Neutrophil (primary cell): ENCODE measurements around the gene GFM1.

Source experiments
- H3K27ac ChIP-seq: fragments of 200-600 bp; sonication (generic); 2 replicates; pipeline ENCODE4 v1.5.1; 2016; ENCODE audit warnings: mild to moderate bottlenecking, moderate library complexity
- H3K27me3 ChIP-seq: fragments of 200-600 bp; sonication (generic); 2 replicates; pipeline ENCODE4 v1.6.0; 2016; ENCODE audit warnings: mild to moderate bottlenecking
- H3K36me3 ChIP-seq: fragments of 200-600 bp; sonication (generic); 2 replicates; pipeline ENCODE4 v1.5.1; 2017
- H3K4me1 ChIP-seq, 2 experiments: fragments of 200-600 bp in 1 of 2; sonication (generic) in 1 of 2; 1 replicate in 1 of 2; 2 replicates in 1 of 2; pipeline versions ENCODE4 v1.5.1 to v1.6.1; 2013 to 2016; ENCODE audit warnings: low read depth in 1 of 2, low read length in 1 of 2, mild to moderate bottlenecking in 1 of 2, moderate library complexity in 1 of 2; ENCODE audit not compliant: control insufficient read depth in 1 of 2, insufficient read depth in 1 of 2
- H3K4me3 ChIP-seq, 2 experiments: fragments of 200-600 bp in 1 of 2; sonication (generic) in 1 of 2; 1 replicate in 1 of 2; 2 replicates in 1 of 2; pipeline ENCODE4 v1.5.1; 2013 to 2016; ENCODE audit warnings: low read depth in 1 of 2, low read length in 1 of 2, mild to moderate bottlenecking in 1 of 2, moderate library complexity in 1 of 2
- H3K9me3 ChIP-seq: fragments of 200-600 bp; sonication (generic); 2 replicates; pipeline ENCODE4 v1.5.1; 2016
- CTCF ChIP-seq: fragments of 200-600 bp; sonication (generic); IDR thresholded peaks from 2 replicates; pipeline ENCODE4 v1.5.1; 2016; ENCODE audit warnings: antibody characterized with exemption

The GFM1 gene

DNA sequence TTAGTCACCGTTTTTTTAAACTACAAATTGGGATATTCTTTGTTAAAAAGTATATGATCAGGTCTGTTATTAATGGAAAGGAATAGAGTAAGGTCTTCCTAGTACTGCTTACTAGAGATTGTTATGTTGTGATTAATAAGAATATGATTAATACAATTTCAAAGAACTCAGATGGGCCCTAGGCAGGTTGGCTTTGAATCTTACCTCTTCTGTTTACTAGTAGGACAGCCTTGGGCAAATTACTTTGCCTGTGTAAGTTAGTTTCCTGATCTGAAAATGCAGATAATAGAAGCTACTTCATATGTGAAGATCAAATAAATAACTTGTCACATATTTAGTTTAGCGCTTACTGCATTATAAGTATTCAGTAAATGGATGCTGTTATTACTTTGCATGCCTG, 6.9 kb downstream of the GFM1 start:
- H3K4me3 ChIP-seq, result no peak overlapping the region
- TF ChIP-seq CTCF, result no peak
- no peaks in the 10 kb centered on the region for H3K27me3 ChIP-seq
- no peaks in the 10 kb centered on the region for H3K4me1 ChIP-seq
- no peaks in the 10 kb centered on the region for H3K9me3 ChIP-seq
- H3K27ac ChIP-seq, result no peak overlapping the region
- peaks cover 45% of the 10 kb centered on the region for H3K36me3 ChIP-seq

GRCh38 chr3:158652463-158652862, 8.1 kb downstream of the GFM1 start:
- Histone ChIP-seq H3K4me3 (no peak overlapping the region), H3K36me3 (peaks cover 52% of the 10 kb centered on the region), H3K27ac (no peak overlapping the region), H3K4me1 (no peaks in the 10 kb centered on the region), H3K9me3 (no peaks in the 10 kb centered on the region), H3K27me3 (no peaks in the 10 kb centered on the region)
- no peak for TF ChIP-seq CTCF

DNA sequence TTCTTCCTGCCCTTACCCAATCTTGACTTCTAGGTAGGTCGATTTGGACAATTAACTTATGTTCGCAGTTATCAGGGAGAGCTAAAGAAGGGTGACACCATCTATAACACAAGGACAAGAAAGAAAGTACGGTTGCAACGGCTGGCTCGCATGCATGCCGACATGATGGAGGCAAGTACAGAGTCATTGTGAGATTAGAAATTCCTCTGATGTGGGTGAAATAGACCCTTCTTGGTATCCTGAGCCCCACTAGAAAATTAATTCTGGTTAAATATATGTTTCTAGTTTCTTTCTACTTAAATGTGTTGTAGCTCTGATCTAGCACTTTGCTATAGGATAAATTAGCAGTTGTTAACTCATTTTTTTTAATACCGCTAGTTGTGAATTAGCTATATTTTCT, 14.6 kb downstream of the GFM1 start:
- no peak overlapping the region for H3K4me3 ChIP-seq
- no peak for TF ChIP-seq CTCF
- no peaks in the 10 kb centered on the region for H3K27me3 ChIP-seq
- no peaks in the 10 kb centered on the region for H3K4me1 ChIP-seq
- peaks cover 54% of the 10 kb centered on the region for H3K36me3 ChIP-seq
- no peaks in the 10 kb centered on the region for H3K9me3 ChIP-seq
- H3K27ac ChIP-seq, result no peak overlapping the region

DNA sequence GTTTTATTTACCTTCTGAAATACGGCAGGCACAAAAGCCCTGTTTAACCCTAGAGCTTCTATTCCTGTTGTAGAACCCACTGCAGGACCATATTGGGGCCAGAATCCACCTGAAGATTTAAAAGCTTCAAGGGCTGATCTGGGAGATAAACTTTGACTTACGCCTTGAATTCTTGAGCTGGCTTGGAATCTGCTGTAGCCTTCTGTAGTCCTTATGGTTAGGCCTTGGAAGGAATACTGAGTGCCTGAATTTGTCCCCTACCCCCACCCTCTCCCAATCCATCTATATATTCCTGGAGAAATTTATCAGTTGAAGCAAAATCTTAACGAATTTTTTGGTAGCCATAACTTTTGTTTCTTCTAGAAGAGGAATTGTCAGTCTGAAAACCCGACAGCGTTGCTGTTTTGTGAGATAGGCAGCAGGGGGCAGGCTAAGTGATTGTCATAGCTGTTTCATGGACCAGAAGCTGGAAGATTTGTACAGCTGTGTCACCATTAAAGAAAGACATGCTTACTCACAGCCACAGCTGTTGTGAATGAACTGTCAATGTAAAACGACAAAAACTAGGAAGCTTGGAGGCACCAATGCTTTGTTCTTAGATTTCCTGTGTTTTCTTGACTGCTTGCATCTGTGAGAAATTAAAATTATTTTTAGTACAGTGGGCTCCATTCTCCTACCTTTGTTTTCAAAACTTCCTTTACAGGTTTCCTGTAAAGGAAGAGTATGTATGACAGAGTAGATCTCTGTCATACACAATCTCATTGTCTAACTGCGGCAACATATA, 15.3 kb downstream of the GFM1 start:
- TF ChIP-seq CTCF, result peak; percentile 76
- Histone ChIP-seq H3K27me3 (no peaks in the 10 kb centered on the region), H3K9me3 (no peaks in the 10 kb centered on the region), H3K36me3 (peaks cover 56% of the 10 kb centered on the region), H3K4me1 (no peaks in the 10 kb centered on the region), H3K27ac (no peak overlapping the region), H3K4me3 (no peak overlapping the region)

DNA sequence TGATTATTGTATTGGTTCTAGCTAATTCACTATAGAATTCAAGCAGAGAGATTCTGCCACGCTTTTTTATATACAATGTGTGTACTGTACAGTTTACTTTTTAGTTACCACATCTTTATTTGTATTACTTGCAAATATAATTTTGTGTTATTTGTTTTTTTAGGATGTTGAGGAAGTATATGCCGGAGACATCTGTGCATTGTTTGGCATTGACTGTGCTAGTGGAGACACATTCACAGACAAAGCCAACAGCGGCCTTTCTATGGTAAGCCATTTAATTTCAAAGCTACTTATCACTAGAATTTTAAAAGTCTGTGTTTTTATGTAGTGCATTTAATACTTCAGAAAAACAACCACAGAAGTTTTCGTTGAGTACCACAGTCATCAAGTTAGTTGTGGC, 16.4 kb downstream of the GFM1 start:
- Histone ChIP-seq H3K27me3 (no peaks in the 10 kb centered on the region), H3K36me3 (peaks cover 61% of the 10 kb centered on the region), H3K4me3 (no peak overlapping the region), H3K9me3 (no peaks in the 10 kb centered on the region), H3K4me1 (no peaks in the 10 kb centered on the region), H3K27ac (no peak overlapping the region)
- TF ChIP-seq CTCF, result no peak
